DOHH2 (cell line): Measurements from ENCODE around the gene PSD4.

Experiments used
- CTCF ChIP-seq: fragments of 200-600 bp; sonication (generic); IDR thresholded peaks from one replicate; pipeline ENCODE4 v1.5.1; 2014; ENCODE audit warnings: antibody characterized with exemption, mild to moderate bottlenecking, low read depth, low read length; ENCODE audit not compliant: poor library complexity, severe bottlenecking
- EZH2phosphoT487 ChIP-seq: fragments of 200-600 bp; sonication (generic); IDR thresholded peaks from 2 replicates; pipeline ENCODE4 v1.6.1; 2017; ENCODE audit warnings: borderline replicate concordance, mild to moderate bottlenecking, antibody characterized with exemption, low read length, moderate library complexity, mixed read lengths

GRCh38 chr2:113237604-113238160, 63.9 kb downstream of the PSD4 start:
- TF ChIP-seq CTCF (no peak), EZH2phosphoT487 (no peak)
